GM13976 (cell line): ENCODE measurements around the gene EIF4B.

Experiments used
- DNase-seq: peaks from one replicate; pipeline ENCODE4 v3.0.0; 2012; ENCODE audit warnings: low spot score
- in situ Hi-C: fragments of 300-500 bp; cut with MboI; formaldehyde crosslinking; loops from one replicate; pipeline ENCODE4 v1.12.0; 2022; ENCODE audit warnings: low sequenced_read_pairs, mixed read lengths, inconsistent platforms; ENCODE audit not compliant: unreplicated experiment
- TF ChIP-seq, protein P1 (sequence below): IDR thresholded peaks from 2 replicates; pipeline ENCODE4 v1.5.1; 2012; ENCODE audit warnings: borderline replicate concordance, mild to moderate bottlenecking; ENCODE audit not compliant: insufficient read depth; ENCODE audit errors: extremely low read depth, missing control alignments, control extremely low read depth

Gene EIF4B

DNA sequence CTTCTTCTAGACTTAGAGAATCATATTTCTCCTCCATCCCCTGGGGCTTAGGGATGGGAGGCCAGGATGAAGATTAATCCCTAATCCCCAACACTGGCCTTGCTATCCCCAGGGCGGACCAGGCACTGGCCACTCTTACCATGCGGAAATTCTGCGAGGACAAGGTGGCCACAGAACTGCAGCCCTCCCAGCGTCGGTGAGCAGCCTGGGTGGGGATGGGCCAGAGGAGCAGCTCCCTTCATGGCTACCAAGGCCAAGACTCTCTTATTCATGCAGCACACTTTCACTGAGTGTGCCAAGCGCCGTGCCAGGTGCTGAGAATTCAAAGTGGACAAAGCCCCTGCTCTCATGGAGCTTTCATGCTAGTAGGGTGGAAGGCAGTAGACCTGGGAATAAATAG lies 50.6 kb downstream of the EIF4B start:
- DNase-seq, result no peak
- in situ Hi-C loops, result no loop called here
- TF ChIP-seq, protein P1, sequence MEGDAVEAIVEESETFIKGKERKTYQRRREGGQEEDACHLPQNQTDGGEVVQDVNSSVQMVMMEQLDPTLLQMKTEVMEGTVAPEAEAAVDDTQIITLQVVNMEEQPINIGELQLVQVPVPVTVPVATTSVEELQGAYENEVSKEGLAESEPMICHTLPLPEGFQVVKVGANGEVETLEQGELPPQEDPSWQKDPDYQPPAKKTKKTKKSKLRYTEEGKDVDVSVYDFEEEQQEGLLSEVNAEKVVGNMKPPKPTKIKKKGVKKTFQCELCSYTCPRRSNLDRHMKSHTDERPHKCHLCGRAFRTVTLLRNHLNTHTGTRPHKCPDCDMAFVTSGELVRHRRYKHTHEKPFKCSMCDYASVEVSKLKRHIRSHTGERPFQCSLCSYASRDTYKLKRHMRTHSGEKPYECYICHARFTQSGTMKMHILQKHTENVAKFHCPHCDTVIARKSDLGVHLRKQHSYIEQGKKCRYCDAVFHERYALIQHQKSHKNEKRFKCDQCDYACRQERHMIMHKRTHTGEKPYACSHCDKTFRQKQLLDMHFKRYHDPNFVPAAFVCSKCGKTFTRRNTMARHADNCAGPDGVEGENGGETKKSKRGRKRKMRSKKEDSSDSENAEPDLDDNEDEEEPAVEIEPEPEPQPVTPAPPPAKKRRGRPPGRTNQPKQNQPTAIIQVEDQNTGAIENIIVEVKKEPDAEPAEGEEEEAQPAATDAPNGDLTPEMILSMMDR, result no peak

DNA sequence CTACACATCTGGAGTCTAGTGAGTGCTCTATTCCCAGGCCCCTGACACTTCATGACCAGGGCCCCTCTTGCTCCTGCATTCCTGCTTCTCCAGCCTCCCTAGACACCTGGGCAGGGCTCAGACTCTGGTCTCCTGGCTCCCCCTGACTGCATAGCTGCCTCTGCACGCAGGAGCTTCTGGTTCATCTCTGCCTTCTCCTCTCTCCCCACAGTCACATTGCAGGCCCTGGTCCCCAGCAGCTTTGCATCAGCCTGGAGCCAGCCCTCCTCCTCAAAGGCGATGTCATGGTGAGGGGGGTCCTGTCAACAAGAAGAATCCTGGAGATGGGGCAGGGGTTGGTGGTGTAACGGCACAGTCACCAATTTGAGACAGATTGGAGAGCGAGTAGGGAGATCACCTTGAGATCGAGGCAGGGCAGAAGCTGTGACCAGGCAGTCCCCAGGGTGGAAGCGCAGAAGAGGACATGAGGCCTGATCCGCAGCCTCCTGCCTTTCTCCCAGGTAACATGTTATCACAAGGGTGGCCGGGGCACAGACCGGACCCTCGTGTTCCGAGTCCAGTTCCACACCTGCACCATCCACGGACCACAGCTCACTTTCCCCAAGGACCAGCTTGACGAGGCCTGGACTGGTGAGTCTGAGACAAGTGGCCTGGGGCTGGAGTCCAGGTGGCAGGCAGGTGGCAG lies 51.7 kb downstream of the EIF4B start:
- TF ChIP-seq, protein P1, result no peak
- in situ Hi-C loops, result no loop called here
- no peak for DNase-seq

DNA sequence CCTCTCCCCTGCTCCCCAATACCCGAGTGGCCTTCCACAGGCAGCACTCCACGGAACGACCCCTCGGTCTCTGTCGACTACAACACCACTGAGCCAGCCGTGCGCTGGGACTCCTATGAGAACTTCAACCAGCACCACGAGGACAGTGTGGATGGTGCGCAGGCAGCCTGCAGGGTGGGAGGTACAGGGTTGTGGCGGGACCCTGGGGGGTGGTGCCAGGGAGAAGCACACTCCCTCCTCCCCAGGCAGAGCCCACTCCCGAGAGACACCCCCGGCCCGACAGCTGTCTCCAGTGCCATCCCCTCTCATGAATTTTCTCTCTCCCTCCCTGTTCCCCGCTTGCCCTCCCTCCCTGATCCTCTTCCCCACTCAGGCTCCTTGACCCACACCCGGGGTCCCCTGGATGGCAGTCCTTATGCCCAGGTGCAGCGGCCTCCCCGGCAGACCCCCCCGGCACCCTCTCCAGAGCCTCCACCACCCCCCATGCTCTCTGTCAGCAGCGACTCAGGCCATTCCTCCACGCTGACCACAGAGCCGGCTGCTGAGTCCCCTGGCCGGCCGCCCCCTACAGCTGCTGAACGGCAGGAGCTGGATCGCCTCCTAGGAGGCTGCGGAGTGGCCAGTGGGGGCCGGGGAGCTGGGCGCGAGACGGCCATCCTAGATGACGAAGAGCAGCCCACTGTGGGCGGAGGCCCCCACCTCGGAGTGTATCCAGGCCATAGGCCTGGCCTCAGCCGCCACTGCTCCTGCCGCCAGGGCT lies 52.6 kb downstream of the EIF4B start:
- TF ChIP-seq, protein P1, result no peak
- in situ Hi-C loops, result no loop called here
- DNase-seq, result no peak

DNA sequence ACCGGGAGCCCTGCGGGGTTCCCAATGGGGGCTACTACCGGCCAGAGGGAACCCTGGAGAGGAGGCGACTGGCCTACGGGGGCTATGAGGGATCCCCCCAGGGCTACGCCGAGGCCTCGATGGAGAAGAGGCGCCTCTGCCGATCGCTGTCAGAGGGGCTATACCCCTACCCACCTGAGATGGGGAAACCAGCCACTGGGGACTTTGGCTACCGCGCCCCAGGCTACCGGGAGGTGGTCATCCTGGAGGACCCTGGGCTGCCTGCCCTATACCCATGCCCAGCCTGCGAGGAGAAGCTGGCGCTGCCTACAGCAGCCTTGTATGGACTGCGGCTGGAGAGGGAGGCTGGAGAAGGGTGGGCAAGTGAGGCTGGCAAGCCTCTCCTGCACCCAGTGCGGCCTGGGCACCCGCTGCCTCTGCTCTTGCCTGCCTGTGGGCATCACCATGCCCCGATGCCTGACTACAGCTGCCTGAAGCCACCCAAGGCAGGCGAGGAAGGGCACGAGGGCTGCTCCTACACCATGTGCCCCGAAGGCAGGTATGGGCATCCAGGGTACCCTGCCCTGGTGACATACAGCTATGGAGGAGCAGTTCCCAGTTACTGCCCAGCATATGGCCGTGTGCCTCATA lies 53.3 kb downstream of the EIF4B start:
- in situ Hi-C loops, result no loop called here
- DNase-seq, result no peak
- TF ChIP-seq, protein P1, result no peak

DNA sequence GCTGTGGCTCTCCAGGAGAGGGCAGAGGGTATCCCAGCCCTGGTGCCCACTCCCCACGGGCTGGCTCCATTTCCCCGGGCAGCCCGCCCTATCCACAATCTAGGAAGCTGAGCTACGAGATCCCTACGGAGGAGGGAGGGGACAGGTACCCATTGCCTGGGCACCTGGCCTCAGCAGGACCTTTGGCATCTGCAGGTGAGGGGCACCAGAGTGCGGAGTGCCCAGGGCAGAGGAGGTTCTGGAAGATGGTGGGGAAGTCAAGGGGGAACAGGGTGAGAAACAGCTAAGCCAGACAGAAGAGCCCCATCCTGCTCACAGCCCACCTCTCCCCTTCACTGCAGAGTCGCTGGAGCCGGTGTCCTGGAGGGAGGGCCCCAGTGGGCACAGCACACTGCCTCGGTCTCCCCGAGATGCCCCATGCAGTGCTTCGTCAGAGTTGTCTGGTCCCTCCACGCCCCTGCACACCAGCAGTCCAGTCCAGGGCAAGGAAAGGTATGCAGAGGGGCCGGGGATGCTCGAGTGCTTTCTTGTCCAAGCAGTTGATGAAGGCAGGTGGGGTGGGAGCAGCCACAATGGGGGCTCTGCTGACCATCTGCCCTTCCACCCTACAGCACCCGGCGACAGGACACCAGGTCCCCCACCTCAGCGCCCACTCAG lies 53.9 kb downstream of the EIF4B start:
- in situ Hi-C loops, result no loop called here
- no peak for DNase-seq
- TF ChIP-seq, protein P1, result no peak

DNA sequence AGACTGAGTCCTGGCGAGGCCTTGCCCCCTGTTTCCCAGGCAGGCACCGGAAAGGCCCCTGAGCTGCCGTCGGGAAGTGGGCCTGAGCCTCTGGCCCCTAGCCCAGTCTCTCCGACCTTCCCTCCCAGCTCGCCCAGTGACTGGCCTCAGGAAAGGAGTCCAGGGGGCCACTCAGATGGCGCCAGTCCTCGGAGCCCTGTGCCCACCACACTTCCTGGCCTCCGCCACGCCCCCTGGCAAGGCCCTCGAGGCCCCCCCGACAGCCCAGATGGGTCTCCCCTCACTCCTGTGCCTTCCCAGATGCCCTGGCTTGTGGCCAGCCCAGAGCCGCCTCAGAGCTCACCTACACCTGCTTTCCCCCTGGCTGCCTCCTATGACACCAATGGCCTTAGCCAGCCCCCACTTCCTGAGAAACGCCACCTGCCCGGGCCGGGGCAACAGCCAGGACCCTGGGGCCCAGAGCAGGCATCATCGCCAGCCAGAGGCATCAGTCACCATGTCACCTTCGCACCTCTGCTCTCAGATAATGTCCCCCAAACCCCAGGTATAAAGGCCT lies 54.5 kb downstream of the EIF4B start:
- TF ChIP-seq, protein P1, result no peak
- DNase-seq, result no peak
- in situ Hi-C loops, result no loop called here
